Left ventricle myocardium superior (tissue), 1 donor: Measurements from ENCODE around the gene SRP19. TPM values are rescaled to one million over a fixed set of nuclear protein-coding genes. Genes with fewer than 3 reads are reported as not detected.
A peak's percentile ranks its signal among the peaks of the same experiment; 100 is the strongest.
"Not testable (repeated sequence)": the region's sequence is repeated elsewhere in the genome, so short reads cannot be mapped to it uniquely, and the experiment has no call there.

Experiments used
- ATAC-seq: fragments of 200-7000 bp; cut with Tn5 transposase; one replicate; pipeline ENCODE4 v1.9.1; 2020; ENCODE audit warnings: mild to moderate bottlenecking, moderate library complexity
- DNase-seq: peaks from one replicate; pipeline ENCODE4 v3.0.0-alpha.2; 2020
- intact Hi-C: fragments of 100-400 bp; cut with micrococcal nuclease; formaldehyde crosslinking; loops from one replicate; pipeline ENCODE4 v1.11.0; 2022
- total RNA-seq: library from RNA; stranded (reverse); fragmentation: NEBNext Ultra II Directional; extraction: Animal tissue kit (Norgen Biotek cat#: 25700); gene quantifications from one replicate; pipeline ENCODE4 v1.2.1, GENCODE V29; 2021
- donor health status: DM: no; HTN: yes; CAD: no; lungs with severe emphysema.

Gene SRP19
- total RNA-seq, 1 donor from 2014 or later = 26.6 TPM

DNA sequence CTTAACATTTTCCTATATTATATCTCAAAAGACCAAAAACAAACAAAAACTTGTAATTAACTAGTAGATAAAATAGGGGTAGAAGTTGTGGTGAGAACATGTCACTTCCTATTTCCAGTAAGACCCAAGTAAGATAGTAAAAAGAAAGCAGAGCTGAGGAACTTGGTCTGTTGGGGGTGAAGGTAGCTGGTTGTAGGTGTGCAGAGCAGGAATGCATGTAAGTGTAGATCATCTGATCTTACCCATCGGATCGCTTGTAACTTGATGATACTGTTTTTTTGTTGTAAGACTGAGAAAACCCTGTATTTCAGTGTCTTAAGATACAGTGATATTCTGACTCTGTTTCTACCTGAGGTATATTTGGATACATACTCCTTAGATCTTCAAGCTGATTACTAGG lies 5.7 kb downstream of the SRP19 start:
- intact Hi-C loops = no loop called here
- DNase-seq = no peak
- ATAC-seq = no peak

GRCh38 chr5:112867411-112867810 lies 6.3 kb downstream of the SRP19 start:
- intact Hi-C loops = no loop called here
- DNase-seq (no peak), ATAC-seq (no peak)

GRCh38 chr5:112869948-112870347 lies 8.9 kb downstream of the SRP19 start:
- no peak for DNase-seq
- no peak for ATAC-seq
- intact Hi-C loops = no loop called here

DNA sequence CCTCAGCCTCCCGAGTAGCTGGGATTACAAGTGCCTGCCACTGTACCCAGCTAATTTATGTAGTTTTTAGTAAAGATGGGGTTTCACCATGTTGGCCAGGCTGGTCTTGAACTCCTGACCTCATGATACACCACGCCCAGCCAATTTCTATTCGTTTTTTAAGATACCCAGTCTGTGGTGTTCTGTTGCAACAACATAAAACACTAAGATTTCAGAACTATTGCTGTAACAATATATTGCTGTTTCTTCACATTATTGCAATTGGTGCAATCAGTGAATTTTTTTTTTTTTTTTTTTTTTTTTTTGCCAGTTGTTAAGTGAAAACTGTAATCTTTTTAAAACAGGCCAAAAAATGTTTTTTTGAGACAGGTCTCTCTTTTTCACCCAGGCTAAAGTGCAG lies 9.9 kb downstream of the SRP19 start:
- ATAC-seq (no peak), DNase-seq (no peak)
- intact Hi-C loops = no loop called here

DNA sequence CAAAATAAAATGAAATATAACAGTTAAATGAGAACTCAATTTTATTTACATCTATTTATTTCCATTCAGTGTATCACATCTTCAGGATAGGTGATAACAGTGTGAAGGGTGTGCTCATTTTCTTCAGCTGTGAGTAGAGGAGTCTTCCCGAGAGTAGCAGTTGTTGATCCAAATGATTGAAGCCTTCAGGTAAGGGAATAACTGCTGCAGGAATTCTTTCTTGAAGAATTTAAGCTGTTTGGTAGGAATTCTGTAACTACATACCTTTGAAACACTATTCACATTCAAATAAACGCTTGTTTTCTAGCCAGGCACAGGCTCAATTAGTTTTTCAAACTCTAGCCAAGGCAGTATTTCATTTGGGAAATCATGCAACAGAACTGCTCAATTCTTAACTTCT lies 15.3 kb downstream of the SRP19 start:
- intact Hi-C loops = no loop called here
- ATAC-seq = no peak

GRCh38 chr5:112878101-112878500 lies 17.0 kb downstream of the SRP19 start:
- DNase-seq (no peak), ATAC-seq (no peak)
- intact Hi-C loops = no loop called here

More for the DNA sequence above, 15.3 kb downstream of the SRP19 start:
- no peak for DNase-seq

- DNase-seq (no peak), ATAC-seq (no peak)
- intact Hi-C loops = no loop called here
Measured at GRCh38 chr5:112878760-112879159, 17.7 kb downstream of the SRP19 start.

DNA sequence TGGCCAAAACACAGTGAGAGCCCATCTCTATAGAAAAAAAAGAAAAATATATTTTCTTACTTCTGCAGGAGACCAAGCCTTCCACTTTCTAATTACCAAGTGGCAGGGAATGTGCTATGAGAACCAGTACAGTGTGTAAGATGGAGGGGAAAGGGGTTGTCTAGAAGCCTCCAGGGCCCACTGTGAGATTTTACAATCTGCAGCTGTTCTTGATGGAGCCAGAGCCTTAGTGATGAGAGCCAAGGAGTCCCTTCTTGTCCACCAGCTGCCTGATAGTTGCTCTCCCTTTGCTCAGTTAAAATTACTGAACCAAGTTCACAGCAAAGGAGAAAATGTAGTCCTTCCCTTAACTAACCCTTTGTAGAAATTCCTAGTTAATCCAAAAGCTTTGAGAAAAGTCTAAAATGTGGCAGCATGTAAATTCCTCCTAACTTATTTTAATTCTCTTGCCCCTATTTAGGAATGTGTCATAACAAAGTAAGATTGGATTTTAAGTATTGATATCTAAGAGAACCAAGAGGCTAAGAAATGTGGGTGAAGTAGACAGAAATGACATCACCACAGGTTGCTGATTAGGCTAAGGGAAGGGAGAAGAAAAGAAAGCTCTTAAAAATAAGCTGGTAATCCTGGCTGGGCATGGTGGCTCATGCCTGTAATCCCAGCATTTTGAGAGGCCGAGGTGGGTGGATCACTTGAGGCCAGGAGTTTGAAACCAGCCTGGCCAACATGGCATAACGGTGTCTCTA lies 19.3 kb downstream of the SRP19 start:
- intact Hi-C loops = no loop called here
- DNase-seq (no peak), ATAC-seq (peak; percentile 77)

DNA sequence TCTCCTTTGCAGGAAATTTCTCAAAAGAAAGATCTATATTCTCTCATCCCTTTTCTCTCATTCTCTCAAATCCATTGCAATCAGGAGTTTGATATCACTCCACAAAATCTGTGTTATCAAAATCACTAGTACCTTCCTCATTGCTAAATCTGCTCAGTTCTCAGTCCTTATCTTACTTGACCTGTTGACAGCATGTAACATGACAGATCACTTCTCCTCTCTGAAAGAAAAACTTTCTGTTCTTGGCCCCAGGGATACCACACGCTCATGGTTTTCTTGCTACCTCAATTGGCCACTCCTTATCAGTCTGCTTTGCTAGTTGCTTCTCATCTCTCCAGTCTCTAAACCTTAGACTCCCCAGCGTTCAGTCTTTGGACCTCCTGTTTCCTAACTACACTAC lies 22.1 kb downstream of the SRP19 start:
- intact Hi-C loops = no loop called here
- no peak for DNase-seq
- no peak for ATAC-seq

DNA sequence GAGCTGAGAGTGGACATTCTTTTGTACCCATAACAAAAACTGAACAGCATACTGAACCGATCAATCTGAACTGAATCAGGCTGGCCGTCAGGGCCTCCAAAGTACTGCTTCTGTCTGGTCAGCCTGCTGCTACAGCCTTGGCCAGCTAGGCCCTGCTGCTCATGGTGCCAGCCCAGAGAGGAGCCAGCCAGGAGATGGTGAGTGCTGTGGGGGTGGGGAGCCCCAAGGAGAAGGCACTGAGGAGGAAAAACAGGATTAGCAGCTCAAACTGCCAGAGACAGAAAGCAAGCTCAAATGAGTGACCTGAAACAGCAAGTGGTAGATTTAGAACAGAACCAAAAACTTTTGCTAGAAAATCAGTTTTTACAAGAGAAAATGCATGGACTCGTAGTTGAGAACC lies 23.9 kb downstream of the SRP19 start:
- ATAC-seq = peak; percentile 45
- intact Hi-C loops = no loop called here
- peak; percentile 41 for DNase-seq

GRCh38 chr5:112886975-112887374 lies 25.9 kb downstream of the SRP19 start:
- DNase-seq = no peak
- intact Hi-C loops = no loop called here
- ATAC-seq = no peak

GRCh38 chr5:112892066-112892465 lies 31.0 kb downstream of the SRP19 start:
- ATAC-seq, intact Hi-C loops, DNase-seq: not testable (repeated sequence)

DNA sequence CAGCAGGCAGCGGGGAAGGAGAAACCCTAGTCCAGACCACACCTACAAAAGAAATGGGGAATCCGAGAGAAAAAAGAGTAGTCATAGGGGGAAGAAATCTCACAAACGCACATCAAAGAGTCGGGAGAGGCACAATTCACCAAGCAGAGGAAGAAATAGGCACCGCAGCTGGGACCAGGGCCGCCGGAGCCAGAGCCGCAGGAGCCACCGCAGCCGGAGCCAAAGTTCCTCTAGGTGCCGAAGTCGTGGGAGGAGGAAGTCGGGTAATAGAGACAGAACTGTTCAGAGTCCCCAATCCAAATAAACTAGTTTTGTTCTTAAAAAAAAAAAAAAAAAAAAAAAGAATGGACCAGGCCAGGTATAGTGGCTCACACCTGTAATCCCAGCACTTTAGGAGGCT lies 31.7 kb downstream of the SRP19 start:
- DNase-seq = no peak
- ATAC-seq = no peak
- intact Hi-C loops = no loop called here

GRCh38 chr5:112895682-112896081 lies 34.6 kb downstream of the SRP19 start:
- ATAC-seq = peak; percentile 92
- no peak for DNase-seq
- intact Hi-C loops = no loop called here

- intact Hi-C loops = no loop called here
- DNase-seq = no peak
- no peak for ATAC-seq
Measured at GRCh38 chr5:112902561-112902960, 41.5 kb downstream of the SRP19 start.

- DNase-seq, intact Hi-C loops, ATAC-seq: not testable (repeated sequence)
Measured at GRCh38 chr5:112904996-112905395, 43.9 kb downstream of the SRP19 start.

DNA sequence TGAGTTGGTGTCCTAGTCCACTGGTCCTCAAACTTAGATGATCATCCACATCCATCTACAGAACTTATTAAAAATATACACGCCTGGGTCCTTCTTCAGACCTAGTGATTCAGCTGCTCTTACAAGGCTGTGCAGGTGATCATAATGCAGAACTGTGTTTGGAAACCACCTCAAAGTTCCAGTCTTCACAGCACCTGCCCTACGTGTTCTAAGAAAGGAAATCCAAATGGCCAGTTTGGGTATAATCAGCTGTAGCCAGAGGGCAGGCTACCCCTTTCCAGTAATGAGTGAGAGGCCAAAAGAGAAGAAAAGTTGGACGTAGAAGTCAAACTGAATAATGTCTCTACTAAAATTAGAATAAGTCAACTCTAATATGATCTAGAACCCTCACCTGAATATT lies 45.5 kb downstream of the SRP19 start:
- intact Hi-C loops = no loop called here
- ATAC-seq = peak; percentile 15

GRCh38 chr5:112907166-112907631 lies 46.1 kb downstream of the SRP19 start:
- peak; percentile 76 for ATAC-seq
- intact Hi-C loops = no loop called here

More for the DNA sequence above, 45.5 kb downstream of the SRP19 start:
- no peak for DNase-seq

DNA sequence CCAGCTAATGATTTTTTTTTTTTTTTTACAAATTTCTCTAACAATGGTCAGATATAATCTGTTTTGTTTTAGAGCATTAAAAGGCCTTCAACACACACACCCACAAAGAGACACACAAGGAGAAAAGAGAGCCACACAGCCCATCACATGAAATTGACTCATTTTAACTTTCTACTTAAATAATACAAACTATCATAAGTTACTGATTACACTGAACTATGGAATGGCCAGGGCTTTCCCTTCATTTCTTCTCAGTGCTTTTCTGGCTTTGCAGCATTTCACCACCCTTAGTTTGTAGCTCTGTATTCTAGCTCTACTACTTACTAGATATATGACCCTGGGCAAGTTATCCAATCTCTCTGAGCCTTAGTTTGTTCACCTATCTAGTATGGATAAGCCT lies 47.8 kb downstream of the SRP19 start:
- intact Hi-C loops = no loop called here
- no peak for DNase-seq
- no peak for ATAC-seq

More at GRCh38 chr5:112907166-112907631, 46.1 kb downstream of the SRP19 start:
- no peak for DNase-seq

GRCh38 chr5:112910529-112910928 lies 49.4 kb downstream of the SRP19 start:
- no peak for ATAC-seq
- intact Hi-C loops = no loop called here
- no peak for DNase-seq

DNA sequence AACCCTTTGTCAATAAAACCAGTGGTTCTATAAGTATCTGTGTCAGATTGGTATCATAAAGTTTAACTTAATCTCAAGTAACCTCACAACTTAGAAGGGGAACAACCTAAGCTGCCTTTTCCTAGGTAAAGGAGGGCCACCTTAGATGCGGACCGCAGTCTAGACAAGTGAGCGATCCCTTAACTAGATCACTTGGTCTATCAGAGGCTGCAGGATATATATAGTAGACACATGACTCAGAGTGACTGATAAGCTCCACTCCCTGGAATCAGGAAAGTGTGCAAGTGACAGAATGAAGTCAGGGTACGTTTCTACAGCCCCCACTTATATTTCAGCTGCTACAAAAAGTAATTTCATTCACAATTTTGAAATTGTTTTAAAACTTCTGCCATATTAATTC lies 53.5 kb downstream of the SRP19 start:
- ATAC-seq (peak; percentile 63), DNase-seq (no peak)
- intact Hi-C loops = no loop called here
